Body of pancreas (tissue), 4 donors: ENCODE results near the gene SHCBP1. TPM values are rescaled to one million over a fixed set of nuclear protein-coding genes. Genes with fewer than 3 reads are reported as not detected.
"Not testable (repeated sequence)": the region's sequence is repeated elsewhere in the genome, so short reads cannot be mapped to it uniquely, and the experiment has no call there.

ENCODE experiments used
- ATAC-seq: fragments of 150-250 bp; one replicate; pipeline ENCODE4 v1.9.1; 2016
- DNase-seq, 4 donors: peaks; one replicate each; pipeline ENCODE4 v3.0.0-alpha.2; 2019
- H3K27ac ChIP-seq, 4 donors: fragments of 200-600 bp; sonication (generic); 1 replicate in 3 of 4; 2 replicates in 1 of 4; pipeline versions ENCODE4 v1.5.1 to v1.6.1; 2016 to 2019; ENCODE audit warnings: mild to moderate bottlenecking in 1 of 4, mixed read lengths in 1 of 4, moderate library complexity in 1 of 4
- H3K27me3 ChIP-seq, 2 donors: fragments of 200-600 bp; sonication (generic); one replicate each; pipeline ENCODE4 v1.6.0; 2016; ENCODE audit warnings: mild to moderate bottlenecking in 1 of 2
- H3K36me3 ChIP-seq, 2 donors: fragments of 200-600 bp; sonication (generic); replicated peaks in 1 of 2; 2 replicates each; pipeline ENCODE4 v1.5.1; 2016; ENCODE audit warnings: low read depth in 2 of 2; ENCODE audit not compliant: insufficient read depth in 1 of 2
- H3K4me1 ChIP-seq: fragments of 200-600 bp; sonication (generic); one replicate; pipeline ENCODE4 v1.6.0; 2016
- H3K4me3 ChIP-seq, 2 donors: fragments of 200-600 bp; sonication (generic); 1 replicate in 1 of 2; 2 replicates in 1 of 2; pipeline ENCODE4 v1.5.1; 2016 to 2019
- H3K9me3 ChIP-seq, 3 donors: fragments of 200-600 bp; sonication (generic); 1 replicate in 2 of 3; 2 replicates in 1 of 3; pipeline ENCODE4 v1.5.1; 2016
- CTCF ChIP-seq, 7 experiments: fragments of 450-650 bp in 4 of 7; fragments of 200-600 bp in 3 of 7; sonication (generic) in 3 of 7; IDR thresholded peaks; one replicate each; pipeline ENCODE4 v1.5.1; 2016 to 2019; ENCODE audit warnings: antibody characterized with exemption in 7 of 7
- POLR2A ChIP-seq, 3 donors: fragments of 450-650 bp; IDR thresholded peaks; one replicate each; pipeline ENCODE4 v1.6.1; 2016; ENCODE audit warnings: antibody characterized with exemption in 3 of 3, mild to moderate bottlenecking in 2 of 3
- WGBS, 2 donors: methylation state at CpG; one replicate each; pipeline ENCODE4 v1.1.5; 2017; 5-methylcytosine and 5-hydroxymethylcytosine counted together
- intact Hi-C: fragments of 100-400 bp; cut with DNase I; formaldehyde crosslinking; loops from one replicate; pipeline ENCODE4 v1.15.1; 2023
- total RNA-seq, 2 donors: library from RNA; depleted of rRNA; stranded (reverse); fragments of >200 nt; gene quantifications; one replicate each; pipeline ENCODE4 v1.1.0, GENCODE V29; 2016

SHCBP1 gene
- total RNA-seq, 2 donors from 2014 or later, result 0.26 TPM; not detected in 1

GRCh38 chr16:46632778-46633733, 11.9 kb upstream of the SHCBP1 start:
- H3K27ac ChIP-seq, result no peak overlapping the region
- H3K4me3 ChIP-seq, result no peak overlapping the region
- 72 to 73% methylated on average over 3 to 30 of the region's 32 CpGs for WGBS, 2 donors
- H3K36me3 ChIP-seq, result no peaks in the 10 kb centered on the region
- no peaks in the 10 kb centered on the region for H3K4me1 ChIP-seq
- intact Hi-C loops, result no loop called here
- DNase-seq (no peak), ATAC-seq (no peak)
- TF ChIP-seq POLR2A (IDR thresholded peaks at IDR 0.05) (no peak), CTCF (IDR thresholded peaks at IDR 0.05) (no peak)
- no peaks in the 10 kb centered on the region for H3K9me3 ChIP-seq
- H3K27me3 ChIP-seq, result no peaks in the 10 kb centered on the region

GRCh38 chr16:46629331-46630219, 8.4 kb upstream of the SHCBP1 start:
- 28 to 35% methylated on average over 10 of the region's 10 CpGs for WGBS, 2 donors
- no peak overlapping the region for H3K27ac ChIP-seq
- ATAC-seq (no peak), DNase-seq (no peak)
- intact Hi-C loops, result no loop called here
- H3K27me3 ChIP-seq, result no peaks in the 10 kb centered on the region
- H3K4me3 ChIP-seq, result no peak overlapping the region
- H3K36me3 ChIP-seq, result no peaks in the 10 kb centered on the region
- H3K9me3 ChIP-seq, result no peaks in the 10 kb centered on the region
- TF ChIP-seq POLR2A (IDR thresholded peaks at IDR 0.05), result no peak
- H3K4me1 ChIP-seq, result no peaks in the 10 kb centered on the region

DNA sequence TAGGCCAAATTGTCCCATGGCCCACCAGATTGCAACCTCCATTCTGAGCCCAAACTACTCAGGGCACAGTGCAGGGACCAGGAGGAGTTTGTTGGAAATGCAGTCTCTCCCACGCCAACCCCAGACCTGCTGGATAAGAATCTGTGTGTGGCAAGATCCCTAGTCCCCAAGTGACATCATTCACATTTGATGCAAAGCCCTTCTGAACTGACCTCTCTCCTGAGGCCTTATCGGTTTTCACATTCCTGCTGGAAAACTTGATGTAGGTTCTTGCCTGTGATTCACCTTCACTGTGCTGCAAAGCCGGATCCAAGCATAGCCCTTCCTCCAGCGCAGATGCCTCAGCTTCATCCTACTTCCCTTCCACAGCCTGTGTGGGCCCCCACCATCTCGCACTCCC, 6.6 kb upstream of the SHCBP1 start:
- WGBS, 2 donors, result 80 to 82% methylated on average over 5 of the region's 5 CpGs
- no peaks in the 10 kb centered on the region for H3K9me3 ChIP-seq
- ATAC-seq (no peak), DNase-seq (no peak)
- no peak overlapping the region for H3K4me3 ChIP-seq
- intact Hi-C loops, result no loop called here
- no peaks in the 10 kb centered on the region for H3K36me3 ChIP-seq
- TF ChIP-seq POLR2A (IDR thresholded peaks at IDR 0.05) (no peak), CTCF (IDR thresholded peaks at IDR 0.05) (no peak)
- H3K27me3 ChIP-seq, result no peaks in the 10 kb centered on the region
- H3K27ac ChIP-seq, result no peak overlapping the region
- H3K4me1 ChIP-seq, result no peaks in the 10 kb centered on the region

GRCh38 chr16:46626681-46627080, 5.5 kb upstream of the SHCBP1 start:
- intact Hi-C loops, H3K27ac ChIP-seq, DNase-seq, H3K27me3 ChIP-seq, H3K4me3 ChIP-seq, H3K9me3 ChIP-seq, H3K4me1 ChIP-seq, H3K36me3 ChIP-seq, ATAC-seq: not testable (repeated sequence)
- WGBS, 2 donors, result 92 to 93% methylated on average over 16 to 22 of the region's 22 CpGs

GRCh38 chr16:46624862-46625261, 3.7 kb upstream of the SHCBP1 start:
- 79 to 100% methylated on average over 1 to 5 of the region's 6 CpGs for WGBS, 2 donors
- intact Hi-C loops, ATAC-seq: not testable (repeated sequence)

DNA sequence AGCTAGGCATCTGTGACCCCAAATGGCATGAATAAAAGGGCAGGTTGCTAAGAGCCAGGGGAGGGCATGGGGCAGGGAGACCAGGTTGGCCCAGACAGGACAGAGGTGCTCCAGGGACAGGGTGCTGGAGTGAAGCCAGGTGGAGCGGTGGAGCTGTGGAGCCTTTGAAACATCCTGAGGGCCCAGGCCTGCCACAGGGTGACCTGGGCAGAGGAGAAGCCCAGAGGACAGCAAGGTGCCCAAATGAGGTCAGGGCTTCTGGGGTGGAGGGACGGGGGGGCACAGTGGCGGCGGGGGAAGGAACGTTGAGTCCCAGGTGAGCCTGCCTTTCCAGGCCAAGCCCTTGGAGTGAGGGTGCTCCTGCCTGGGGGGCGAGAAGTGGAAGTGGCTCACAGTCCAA, 2.5 kb upstream of the SHCBP1 start:
- H3K4me3 ChIP-seq, H3K27me3 ChIP-seq, intact Hi-C loops, H3K27ac ChIP-seq, H3K9me3 ChIP-seq, H3K36me3 ChIP-seq, DNase-seq: not testable (repeated sequence)
- peaks cover 18% of the 10 kb centered on the region for H3K4me1 ChIP-seq
- WGBS, 2 donors, result 61 to 93% methylated on average over 3 to 4 of the region's 6 CpGs
- peak; percentile 37 for ATAC-seq

More at GRCh38 chr16:46624862-46625261, 3.7 kb upstream of the SHCBP1 start:
- not testable (repeated sequence) for H3K27me3 ChIP-seq, H3K36me3 ChIP-seq, H3K4me3 ChIP-seq, H3K27ac ChIP-seq, DNase-seq, H3K9me3 ChIP-seq
- peaks cover 18% of the 10 kb centered on the region for H3K4me1 ChIP-seq

DNA sequence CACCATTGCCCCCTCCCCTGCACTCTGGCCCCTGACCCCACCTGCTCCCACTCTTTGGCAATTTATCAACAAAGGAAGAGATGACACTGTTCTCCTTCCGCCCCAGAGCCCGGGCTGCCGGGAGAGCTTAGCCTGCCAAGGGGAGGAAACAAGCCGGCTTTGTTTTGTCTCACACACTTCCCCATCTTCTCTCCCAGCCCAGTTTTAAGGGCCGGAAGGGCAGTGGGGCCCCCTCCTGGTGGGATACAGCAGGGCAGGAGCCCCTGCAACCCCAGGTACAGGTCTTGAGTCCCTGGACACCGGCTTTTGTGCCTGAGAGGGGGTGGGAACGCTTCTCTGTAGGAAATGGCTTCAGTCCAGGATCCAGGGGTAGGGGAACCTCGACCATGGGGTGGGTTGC, 2.1 kb upstream of the SHCBP1 start:
- H3K9me3 ChIP-seq, H3K27ac ChIP-seq, H3K4me3 ChIP-seq, H3K36me3 ChIP-seq, H3K27me3 ChIP-seq, DNase-seq, intact Hi-C loops: not testable (repeated sequence)
- ATAC-seq, result peak; percentile 69
- peaks cover 18% of the 10 kb centered on the region for H3K4me1 ChIP-seq
- WGBS, 2 donors, result 17 to 60% methylated on average over 1 to 2 of the region's 8 CpGs
